ENCODE results near the gene GCAT. TPM values are rescaled to one million over a fixed set of nuclear protein-coding genes. Genes with fewer than 3 reads are reported as not detected.

GCAT gene
- total and polyA plus RNA-seq, 12 donors = 26.7 to 63.0 (median 41.5) TPM

DNA sequence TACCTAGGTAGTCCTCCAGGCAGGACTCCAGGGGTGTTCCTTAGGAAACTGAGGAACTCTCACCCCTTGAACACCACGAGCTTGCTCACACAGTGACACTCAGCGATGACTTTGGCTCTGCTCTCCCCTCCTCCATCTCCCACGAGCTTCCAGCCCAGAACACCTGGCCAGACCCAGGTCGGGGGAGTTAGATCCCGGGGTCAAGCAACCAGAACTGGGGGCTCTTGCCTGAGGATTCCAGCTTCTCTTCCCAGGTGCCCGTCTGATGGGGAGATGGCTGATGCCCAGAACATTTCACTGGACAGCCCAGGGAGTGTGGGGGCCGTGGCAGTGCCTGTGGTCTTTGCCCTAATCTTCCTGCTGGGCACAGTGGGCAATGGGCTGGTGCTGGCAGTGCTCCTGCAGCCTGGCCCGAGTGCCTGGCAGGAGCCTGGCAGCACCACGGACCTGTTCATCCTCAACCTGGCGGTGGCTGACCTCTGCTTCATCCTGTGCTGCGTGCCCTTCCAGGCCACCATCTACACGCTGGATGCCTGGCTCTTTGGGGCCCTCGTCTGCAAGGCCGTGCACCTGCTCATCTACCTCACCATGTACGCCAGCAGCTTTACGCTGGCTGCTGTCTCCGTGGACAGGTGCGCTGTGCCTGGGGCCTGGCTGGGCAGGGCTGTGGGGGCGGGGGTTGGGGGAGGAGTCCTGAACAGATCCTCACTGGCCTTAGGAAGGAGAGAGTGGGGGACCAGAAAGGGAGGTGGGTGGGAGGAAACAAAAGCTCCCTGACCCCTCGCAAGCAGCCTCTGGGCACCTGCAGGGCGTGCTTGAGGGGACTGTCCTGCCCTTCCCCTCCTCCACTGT lies 15.6 kb downstream of the GCAT start, which contains the start of gene GALR3:
Gene GALR3, plus strand, starts transcription at position 249 of the 852 bp plus-strand sequence. Its CDS starts 25 bp downstream, at position 274.
- Histone ChIP-seq H3K4me3 (no peak within 1 kb of the TSS), H3K27me3 (peaks cover 0 to 50% (median 39%) of the 10 kb centered on the region in 7 donors), H3K9me3 (no peaks in the 10 kb centered on the region), H3K4me1 (peaks cover 2 to 29% (median 17%) of the 10 kb centered on the region in 9 donors), H3K36me3 (peaks cover 0 to 1% (median 0%) of the 10 kb centered on the region in 9 donors), H3K27ac (no peak within 1 kb of the TSS)
- TF ChIP-seq, protein P1, sequence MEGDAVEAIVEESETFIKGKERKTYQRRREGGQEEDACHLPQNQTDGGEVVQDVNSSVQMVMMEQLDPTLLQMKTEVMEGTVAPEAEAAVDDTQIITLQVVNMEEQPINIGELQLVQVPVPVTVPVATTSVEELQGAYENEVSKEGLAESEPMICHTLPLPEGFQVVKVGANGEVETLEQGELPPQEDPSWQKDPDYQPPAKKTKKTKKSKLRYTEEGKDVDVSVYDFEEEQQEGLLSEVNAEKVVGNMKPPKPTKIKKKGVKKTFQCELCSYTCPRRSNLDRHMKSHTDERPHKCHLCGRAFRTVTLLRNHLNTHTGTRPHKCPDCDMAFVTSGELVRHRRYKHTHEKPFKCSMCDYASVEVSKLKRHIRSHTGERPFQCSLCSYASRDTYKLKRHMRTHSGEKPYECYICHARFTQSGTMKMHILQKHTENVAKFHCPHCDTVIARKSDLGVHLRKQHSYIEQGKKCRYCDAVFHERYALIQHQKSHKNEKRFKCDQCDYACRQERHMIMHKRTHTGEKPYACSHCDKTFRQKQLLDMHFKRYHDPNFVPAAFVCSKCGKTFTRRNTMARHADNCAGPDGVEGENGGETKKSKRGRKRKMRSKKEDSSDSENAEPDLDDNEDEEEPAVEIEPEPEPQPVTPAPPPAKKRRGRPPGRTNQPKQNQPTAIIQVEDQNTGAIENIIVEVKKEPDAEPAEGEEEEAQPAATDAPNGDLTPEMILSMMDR (IDR thresholded peaks at IDR 0.05) = no peak
- DNase-seq = no peak
- 68 to 75% methylated on average over 21 of the region's 21 CpGs for WGBS, 2 donors
- intact Hi-C loops (cut with DNase I) = loop anchor here in 1 of 10 donors (5.0 kb wide), 1 partner anchor 134 kb away; no protein-coding TSS in a partner anchor
- ATAC-seq = no peak

DNA sequence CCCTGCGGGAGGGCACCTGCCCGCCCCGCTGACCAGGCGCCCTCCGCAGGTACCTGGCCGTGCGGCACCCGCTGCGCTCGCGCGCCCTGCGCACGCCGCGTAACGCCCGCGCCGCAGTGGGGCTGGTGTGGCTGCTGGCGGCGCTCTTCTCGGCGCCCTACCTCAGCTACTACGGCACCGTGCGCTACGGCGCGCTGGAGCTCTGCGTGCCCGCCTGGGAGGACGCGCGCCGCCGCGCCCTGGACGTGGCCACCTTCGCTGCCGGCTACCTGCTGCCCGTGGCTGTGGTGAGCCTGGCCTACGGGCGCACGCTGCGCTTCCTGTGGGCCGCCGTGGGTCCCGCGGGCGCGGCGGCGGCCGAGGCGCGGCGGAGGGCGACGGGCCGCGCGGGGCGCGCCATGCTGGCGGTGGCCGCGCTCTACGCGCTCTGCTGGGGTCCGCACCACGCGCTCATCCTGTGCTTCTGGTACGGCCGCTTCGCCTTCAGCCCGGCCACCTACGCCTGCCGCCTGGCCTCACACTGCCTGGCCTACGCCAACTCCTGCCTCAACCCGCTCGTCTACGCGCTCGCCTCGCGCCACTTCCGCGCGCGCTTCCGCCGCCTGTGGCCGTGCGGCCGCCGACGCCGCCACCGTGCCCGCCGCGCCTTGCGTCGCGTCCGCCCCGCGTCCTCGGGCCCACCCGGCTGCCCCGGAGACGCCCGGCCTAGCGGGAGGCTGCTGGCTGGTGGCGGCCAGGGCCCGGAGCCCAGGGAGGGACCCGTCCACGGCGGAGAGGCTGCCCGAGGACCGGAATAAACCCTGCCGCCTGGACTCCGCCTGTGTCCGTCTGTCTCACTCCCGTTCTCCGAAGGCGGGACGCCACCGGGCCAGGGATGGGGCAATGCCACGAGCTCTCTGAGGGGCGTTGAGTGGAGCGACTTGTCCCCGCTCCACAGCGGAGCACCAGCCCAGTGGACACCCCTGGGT lies 17.2 kb downstream of the GCAT start:
- Histone ChIP-seq H3K27ac (no peak overlapping the region), H3K4me1 (peaks cover 0 to 20% (median 8%) of the 10 kb centered on the region in 9 donors), H3K9me3 (no peaks in the 10 kb centered on the region), H3K36me3 (peaks cover 0 to 17% (median 5%) of the 10 kb centered on the region in 9 donors), H3K4me3 (peak overlapping the region in 7 of 10 donors; percentile 13 to 42 (median 32)), H3K27me3 (peaks cover 0 to 45% (median 30%) of the 10 kb centered on the region in 7 donors)
- TF ChIP-seq, protein P1 (IDR thresholded peaks at IDR 0.05) = no peak
- intact Hi-C loops (cut with DNase I) = loop anchor here in 1 of 10 donors (5.0 kb wide), 1 partner anchor 132 kb away; no protein-coding TSS in a partner anchor
- ATAC-seq (peak in 2 of 8 donors; percentile 13 to 27), DNase-seq (no peak)
- 9 to 12% methylated on average over 103 to 135 of the region's 135 CpGs for WGBS, 2 donors

DNA sequence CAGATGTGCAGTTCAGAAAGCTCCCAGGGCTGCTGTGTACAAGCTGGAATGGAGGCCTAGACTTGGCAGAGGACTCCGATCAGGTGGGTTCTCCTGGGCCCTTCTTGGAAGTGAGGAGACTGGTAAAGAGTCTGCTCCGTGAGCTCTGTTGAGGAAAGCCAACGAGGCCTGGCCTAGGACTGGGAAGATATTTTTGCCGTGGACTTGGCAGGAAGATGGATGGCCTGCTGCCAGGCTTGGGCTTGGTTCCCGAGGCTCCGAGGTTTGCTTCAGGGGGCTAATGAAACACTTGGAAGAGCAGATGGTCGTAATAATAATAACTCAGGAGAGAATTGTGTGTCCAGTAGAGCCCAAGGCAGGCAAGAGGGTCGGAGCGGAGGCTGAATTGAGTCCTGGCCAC lies 19.3 kb downstream of the GCAT start:
- Histone ChIP-seq H3K36me3 (peaks cover 2 to 38% (median 26%) of the 10 kb centered on the region in 9 donors), H3K4me3 (no peak overlapping the region), H3K9me3 (no peaks in the 10 kb centered on the region), H3K27me3 (peaks cover 0 to 26% (median 16%) of the 10 kb centered on the region in 7 donors), H3K4me1 (peaks cover 0 to 20% (median 8%) of the 10 kb centered on the region in 9 donors), H3K27ac (peak overlapping the region in 6 of 10 donors; percentile 19 to 55 (median 31))
- TF ChIP-seq, protein P1 (IDR thresholded peaks at IDR 0.05) = no peak
- peak; percentile 64 to 69 for DNase-seq
- peak; percentile 53 to 86 (median 72) for ATAC-seq
- WGBS, 2 donors = 21 to 30% methylated on average over 9 of the region's 9 CpGs
- intact Hi-C loops (cut with DNase I) = no loop called here
